K562 (cell line): ENCODE results near the gene ATG13.

Source experiments
- E2F1 ChIP-seq: sonication (generic); formaldehyde crosslinking; IDR thresholded peaks from 2 replicates; pipeline ENCODE4 v1.8.1; 2023; ENCODE audit warnings: mild to moderate bottlenecking, missing genetic modification reagents, moderate library complexity
- EP300 ChIP-seq: IDR thresholded peaks from 2 replicates; pipeline ENCODE4 v1.6.1; 2012; ENCODE audit warnings: low read length, improper control_type of control experiment
- GATAD2A ChIP-seq: fragments of 450-650 bp; IDR thresholded peaks from 2 replicates; pipeline ENCODE4 v1.6.1; 2017
- MEF2D ChIP-seq: conservative IDR thresholded peaks from 2 replicates; pipeline ENCODE4 v1.6.1; 2016; ENCODE audit warnings: low read depth, missing genetic modification characterization, missing compliant biosample characterization
- NCOR1 ChIP-seq: fragments of 450-650 bp; IDR thresholded peaks from 2 replicates; pipeline ENCODE4 v1.6.1; 2016; ENCODE audit warnings: mild to moderate bottlenecking, moderate library complexity
- PHF20 ChIP-seq: fragments of 450-650 bp; IDR thresholded peaks from 2 replicates; pipeline ENCODE4 v1.6.1; 2018; ENCODE audit not compliant: partially characterized antibody
- POLR2A ChIP-seq: fragments of 450-650 bp; conservative IDR thresholded peaks from 2 replicates; pipeline ENCODE4 v1.6.1; 2016
- SIN3A ChIP-seq, 2 experiments: fragments of 150-350 bp in 1 of 2; IDR thresholded peaks; 2 replicates each; pipeline ENCODE4 v1.6.1; 2011 to 2016; ENCODE audit warnings: borderline replicate concordance in 2 of 2, low read depth in 2 of 2, low read length in 2 of 2, mild to moderate bottlenecking in 2 of 2, moderate library complexity in 2 of 2; ENCODE audit not compliant: control insufficient read depth in 1 of 2
- ZFP91 ChIP-seq: sonication (generic); formaldehyde crosslinking; IDR thresholded peaks from 2 replicates; pipeline ENCODE4 v1.8.0; 2022; ENCODE audit warnings: mild to moderate bottlenecking, missing genetic modification reagents
- TF ChIP-seq, protein P1 (sequence below), 3 experiments: IDR thresholded peaks in 2 of 3; conservative IDR thresholded peaks in 1 of 3; 2 replicates each; pipeline ENCODE4 v1.5.1; 2011 to 2012; ENCODE audit warnings: low read length in 3 of 3, mild to moderate bottlenecking in 3 of 3, control low read depth in 2 of 3, improper control_type of control experiment in 1 of 3, inconsistent platforms in 1 of 3, low read depth in 1 of 3, mixed read lengths in 1 of 3, moderate library complexity in 1 of 3; ENCODE audit not compliant: insufficient read depth in 2 of 3
- TF ChIP-seq, protein P2 (sequence below): fragments of 200-600 bp; sonication (generic); IDR thresholded peaks from one replicate; pipeline ENCODE4 v1.6.1; 2012; ENCODE audit warnings: mild to moderate bottlenecking, low read depth, low read length, inconsistent platforms

- no peak for TF ChIP-seq ZFP91 (CRISPR knock-in tag)
- no peak for TF ChIP-seq E2F1 (CRISPR knock-in tag)
- no peak for TF ChIP-seq GATAD2A
- TF ChIP-seq PHF20 = no peak
- TF ChIP-seq, protein P1, sequence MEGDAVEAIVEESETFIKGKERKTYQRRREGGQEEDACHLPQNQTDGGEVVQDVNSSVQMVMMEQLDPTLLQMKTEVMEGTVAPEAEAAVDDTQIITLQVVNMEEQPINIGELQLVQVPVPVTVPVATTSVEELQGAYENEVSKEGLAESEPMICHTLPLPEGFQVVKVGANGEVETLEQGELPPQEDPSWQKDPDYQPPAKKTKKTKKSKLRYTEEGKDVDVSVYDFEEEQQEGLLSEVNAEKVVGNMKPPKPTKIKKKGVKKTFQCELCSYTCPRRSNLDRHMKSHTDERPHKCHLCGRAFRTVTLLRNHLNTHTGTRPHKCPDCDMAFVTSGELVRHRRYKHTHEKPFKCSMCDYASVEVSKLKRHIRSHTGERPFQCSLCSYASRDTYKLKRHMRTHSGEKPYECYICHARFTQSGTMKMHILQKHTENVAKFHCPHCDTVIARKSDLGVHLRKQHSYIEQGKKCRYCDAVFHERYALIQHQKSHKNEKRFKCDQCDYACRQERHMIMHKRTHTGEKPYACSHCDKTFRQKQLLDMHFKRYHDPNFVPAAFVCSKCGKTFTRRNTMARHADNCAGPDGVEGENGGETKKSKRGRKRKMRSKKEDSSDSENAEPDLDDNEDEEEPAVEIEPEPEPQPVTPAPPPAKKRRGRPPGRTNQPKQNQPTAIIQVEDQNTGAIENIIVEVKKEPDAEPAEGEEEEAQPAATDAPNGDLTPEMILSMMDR (IDR thresholded peaks at IDR 0.05 in 2 of 3, conservative IDR thresholded peaks at IDR 0.05 in 1 of 3; ENCODE audit: insufficient read depth in 2 of 3, low read depth in 1 of 3, low read length in 3 of 3) = no peak
- TF ChIP-seq NCOR1 = no peak
- TF ChIP-seq MEF2D (tag) = no peak
- TF ChIP-seq POLR2A = no peak
- no peak for TF ChIP-seq EP300
- no peak for TF ChIP-seq SIN3A (IDR thresholded peaks at IDR 0.05; ENCODE audit: borderline replicate concordance in 2 of 2, control insufficient read depth in 1 of 2, low read depth in 2 of 2, low read length in 2 of 2)
- TF ChIP-seq, protein P2, sequence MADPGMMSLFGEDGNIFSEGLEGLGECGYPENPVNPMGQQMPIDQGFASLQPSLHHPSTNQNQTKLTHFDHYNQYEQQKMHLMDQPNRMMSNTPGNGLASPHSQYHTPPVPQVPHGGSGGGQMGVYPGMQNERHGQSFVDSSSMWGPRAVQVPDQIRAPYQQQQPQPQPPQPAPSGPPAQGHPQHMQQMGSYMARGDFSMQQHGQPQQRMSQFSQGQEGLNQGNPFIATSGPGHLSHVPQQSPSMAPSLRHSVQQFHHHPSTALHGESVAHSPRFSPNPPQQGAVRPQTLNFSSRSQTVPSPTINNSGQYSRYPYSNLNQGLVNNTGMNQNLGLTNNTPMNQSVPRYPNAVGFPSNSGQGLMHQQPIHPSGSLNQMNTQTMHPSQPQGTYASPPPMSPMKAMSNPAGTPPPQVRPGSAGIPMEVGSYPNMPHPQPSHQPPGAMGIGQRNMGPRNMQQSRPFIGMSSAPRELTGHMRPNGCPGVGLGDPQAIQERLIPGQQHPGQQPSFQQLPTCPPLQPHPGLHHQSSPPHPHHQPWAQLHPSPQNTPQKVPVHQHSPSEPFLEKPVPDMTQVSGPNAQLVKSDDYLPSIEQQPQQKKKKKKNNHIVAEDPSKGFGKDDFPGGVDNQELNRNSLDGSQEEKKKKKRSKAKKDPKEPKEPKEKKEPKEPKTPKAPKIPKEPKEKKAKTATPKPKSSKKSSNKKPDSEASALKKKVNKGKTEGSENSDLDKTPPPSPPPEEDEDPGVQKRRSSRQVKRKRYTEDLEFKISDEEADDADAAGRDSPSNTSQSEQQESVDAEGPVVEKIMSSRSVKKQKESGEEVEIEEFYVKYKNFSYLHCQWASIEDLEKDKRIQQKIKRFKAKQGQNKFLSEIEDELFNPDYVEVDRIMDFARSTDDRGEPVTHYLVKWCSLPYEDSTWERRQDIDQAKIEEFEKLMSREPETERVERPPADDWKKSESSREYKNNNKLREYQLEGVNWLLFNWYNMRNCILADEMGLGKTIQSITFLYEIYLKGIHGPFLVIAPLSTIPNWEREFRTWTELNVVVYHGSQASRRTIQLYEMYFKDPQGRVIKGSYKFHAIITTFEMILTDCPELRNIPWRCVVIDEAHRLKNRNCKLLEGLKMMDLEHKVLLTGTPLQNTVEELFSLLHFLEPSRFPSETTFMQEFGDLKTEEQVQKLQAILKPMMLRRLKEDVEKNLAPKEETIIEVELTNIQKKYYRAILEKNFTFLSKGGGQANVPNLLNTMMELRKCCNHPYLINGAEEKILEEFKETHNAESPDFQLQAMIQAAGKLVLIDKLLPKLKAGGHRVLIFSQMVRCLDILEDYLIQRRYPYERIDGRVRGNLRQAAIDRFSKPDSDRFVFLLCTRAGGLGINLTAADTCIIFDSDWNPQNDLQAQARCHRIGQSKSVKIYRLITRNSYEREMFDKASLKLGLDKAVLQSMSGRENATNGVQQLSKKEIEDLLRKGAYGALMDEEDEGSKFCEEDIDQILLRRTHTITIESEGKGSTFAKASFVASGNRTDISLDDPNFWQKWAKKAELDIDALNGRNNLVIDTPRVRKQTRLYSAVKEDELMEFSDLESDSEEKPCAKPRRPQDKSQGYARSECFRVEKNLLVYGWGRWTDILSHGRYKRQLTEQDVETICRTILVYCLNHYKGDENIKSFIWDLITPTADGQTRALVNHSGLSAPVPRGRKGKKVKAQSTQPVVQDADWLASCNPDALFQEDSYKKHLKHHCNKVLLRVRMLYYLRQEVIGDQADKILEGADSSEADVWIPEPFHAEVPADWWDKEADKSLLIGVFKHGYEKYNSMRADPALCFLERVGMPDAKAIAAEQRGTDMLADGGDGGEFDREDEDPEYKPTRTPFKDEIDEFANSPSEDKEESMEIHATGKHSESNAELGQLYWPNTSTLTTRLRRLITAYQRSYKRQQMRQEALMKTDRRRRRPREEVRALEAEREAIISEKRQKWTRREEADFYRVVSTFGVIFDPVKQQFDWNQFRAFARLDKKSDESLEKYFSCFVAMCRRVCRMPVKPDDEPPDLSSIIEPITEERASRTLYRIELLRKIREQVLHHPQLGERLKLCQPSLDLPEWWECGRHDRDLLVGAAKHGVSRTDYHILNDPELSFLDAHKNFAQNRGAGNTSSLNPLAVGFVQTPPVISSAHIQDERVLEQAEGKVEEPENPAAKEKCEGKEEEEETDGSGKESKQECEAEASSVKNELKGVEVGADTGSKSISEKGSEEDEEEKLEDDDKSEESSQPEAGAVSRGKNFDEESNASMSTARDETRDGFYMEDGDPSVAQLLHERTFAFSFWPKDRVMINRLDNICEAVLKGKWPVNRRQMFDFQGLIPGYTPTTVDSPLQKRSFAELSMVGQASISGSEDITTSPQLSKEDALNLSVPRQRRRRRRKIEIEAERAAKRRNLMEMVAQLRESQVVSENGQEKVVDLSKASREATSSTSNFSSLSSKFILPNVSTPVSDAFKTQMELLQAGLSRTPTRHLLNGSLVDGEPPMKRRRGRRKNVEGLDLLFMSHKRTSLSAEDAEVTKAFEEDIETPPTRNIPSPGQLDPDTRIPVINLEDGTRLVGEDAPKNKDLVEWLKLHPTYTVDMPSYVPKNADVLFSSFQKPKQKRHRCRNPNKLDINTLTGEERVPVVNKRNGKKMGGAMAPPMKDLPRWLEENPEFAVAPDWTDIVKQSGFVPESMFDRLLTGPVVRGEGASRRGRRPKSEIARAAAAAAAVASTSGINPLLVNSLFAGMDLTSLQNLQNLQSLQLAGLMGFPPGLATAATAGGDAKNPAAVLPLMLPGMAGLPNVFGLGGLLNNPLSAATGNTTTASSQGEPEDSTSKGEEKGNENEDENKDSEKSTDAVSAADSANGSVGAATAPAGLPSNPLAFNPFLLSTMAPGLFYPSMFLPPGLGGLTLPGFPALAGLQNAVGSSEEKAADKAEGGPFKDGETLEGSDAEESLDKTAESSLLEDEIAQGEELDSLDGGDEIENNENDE = no peak
Measured at GRCh38 chr11:46588915-46589314, 28.4 kb upstream of the ATG13 start.
